Activated T-cell treated with anti-CD3 and anti-CD28 coated beads for 48 hours (primary cell): Measurements from ENCODE around the gene CCR5AS.
"Not testable (repeated sequence)": the region's sequence is repeated elsewhere in the genome, so short reads cannot be mapped to it uniquely, and the experiment has no call there.

ENCODE experiments used
- DNase-seq: peaks from one replicate; pipeline ENCODE4 v3.0.0-alpha.2; 2020; ENCODE audit warnings: low read depth

The CCR5AS gene

GRCh38 chr3:46354984-46355383 is 51.9 kb downstream of the CCR5AS start:
- no peak for DNase-seq

DNA sequence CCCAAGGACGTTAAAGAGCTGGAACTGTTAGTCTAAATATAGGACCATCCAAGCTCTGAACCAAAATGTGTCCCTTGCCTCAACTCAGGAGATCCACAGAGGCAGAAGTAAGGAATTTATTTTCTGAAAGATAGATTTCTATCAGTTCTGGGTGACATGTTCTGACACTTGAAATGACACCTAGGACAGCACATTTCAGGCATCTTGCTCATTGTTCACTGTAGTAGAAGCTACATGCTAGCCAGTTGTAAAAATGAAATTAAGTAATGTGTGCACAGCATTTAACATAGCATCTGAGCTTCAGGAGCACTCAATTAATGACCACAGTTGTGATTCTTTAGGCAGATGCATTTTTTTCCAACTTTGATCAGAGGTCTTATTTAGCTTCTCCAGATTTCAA is 52.4 kb downstream of the CCR5AS start:
- DNase-seq, result no peak

DNA sequence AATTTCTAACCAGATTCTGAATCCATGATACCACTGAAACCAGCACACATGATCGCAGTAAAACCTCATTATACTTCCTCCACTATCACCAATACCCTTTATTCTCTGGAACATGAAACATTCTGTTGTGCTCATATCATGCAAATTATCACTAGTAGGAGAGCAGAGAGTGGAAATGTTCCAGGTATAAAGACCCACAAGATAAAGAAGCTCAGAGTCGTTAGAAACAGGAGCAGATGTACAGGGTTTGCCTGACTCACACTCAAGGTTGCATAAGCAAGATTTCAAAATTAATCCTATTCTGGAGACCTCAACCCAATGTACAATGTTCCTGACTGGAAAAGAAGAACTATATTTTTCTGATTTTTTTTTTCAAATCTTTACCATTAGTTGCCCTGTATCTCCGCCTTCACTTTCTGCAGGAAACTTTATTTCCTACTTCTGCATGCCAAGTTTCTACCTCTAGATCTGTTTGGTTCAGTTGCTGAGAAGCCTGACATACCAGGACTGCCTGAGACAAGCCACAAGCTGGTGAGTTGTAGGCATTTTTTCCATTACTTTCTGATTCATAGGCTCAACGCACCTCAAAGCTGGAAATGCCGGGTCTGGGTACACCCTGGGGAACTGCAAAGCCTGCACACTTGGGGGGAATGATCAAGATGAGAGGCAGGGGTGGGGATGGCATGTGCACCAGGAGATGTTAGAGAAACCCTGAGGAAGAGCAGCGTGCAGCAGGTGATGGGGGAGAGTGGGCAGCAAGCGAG is 53.0 kb downstream of the CCR5AS start, which contains the start of gene CCR2:
Gene CCR2, plus strand, starts transcription at position 465 of the 764 bp plus-strand sequence. CDS start 3,417 bp downstream, outside the sequence.
- peak; percentile 21 for DNase-seq

- DNase-seq, result no peak
These were observed 53.8 kb downstream of the CCR5AS start for GRCh38 chr3:46353090-46353489.

- no peak for DNase-seq
These were observed 55.2 kb downstream of the CCR5AS start for GRCh38 chr3:46351646-46352045.

DNA sequence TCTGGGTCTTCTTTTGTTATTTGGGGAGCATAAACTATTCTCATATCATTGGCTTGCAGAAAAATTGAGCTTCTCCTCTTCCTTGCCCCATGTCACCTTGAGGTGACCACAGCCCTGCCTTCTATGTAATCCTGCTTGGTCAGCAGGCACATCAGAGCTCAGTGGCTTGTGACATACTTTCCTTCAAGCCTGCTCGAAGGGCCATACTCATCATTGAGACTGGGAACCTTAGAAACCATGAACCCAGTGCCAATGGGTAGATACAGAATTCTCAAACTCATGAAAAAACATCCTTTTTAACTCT is 56.7 kb downstream of the CCR5AS start:
- no peak for DNase-seq

GRCh38 chr3:46349484-46350261 is 57.2 kb downstream of the CCR5AS start:
- DNase-seq, result no peak

DNA sequence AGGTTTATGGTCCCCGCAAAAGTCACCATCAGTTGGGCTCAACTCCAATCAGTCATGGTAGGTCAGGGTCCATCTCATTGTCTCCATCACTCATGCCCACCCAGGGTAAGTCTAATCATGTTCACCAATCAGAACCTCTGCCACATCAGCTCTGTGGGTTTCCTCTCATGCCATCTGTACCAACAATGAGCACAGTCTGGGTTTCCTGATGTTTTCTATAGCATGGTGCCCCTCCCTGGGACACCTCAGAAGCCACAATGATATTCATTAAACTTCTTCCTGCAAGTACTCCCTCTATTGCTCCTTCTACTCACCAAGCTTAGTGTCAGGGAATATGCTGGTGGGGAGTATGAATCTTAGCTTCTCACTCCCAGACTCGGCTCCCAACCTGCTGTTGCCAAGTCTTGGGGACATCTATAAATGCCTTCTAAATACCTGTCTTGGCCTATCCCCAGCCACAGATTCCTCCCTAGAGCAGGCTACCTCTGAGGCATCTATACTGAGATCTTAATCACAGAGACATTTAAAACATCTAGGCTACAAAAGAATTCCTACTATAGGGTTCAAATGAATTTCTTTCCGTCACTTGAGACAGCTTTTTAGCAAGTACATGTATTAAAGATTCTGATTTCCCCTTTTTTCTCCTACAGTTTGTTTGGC is 57.9 kb downstream of the CCR5AS start:
- DNase-seq, result no peak

- no peak for DNase-seq
These were observed 62.4 kb downstream of the CCR5AS start for GRCh38 chr3:46344476-46344875.

GRCh38 chr3:46338840-46339239 is 68.0 kb downstream of the CCR5AS start:
- no peak for DNase-seq

- no peak for DNase-seq
These were observed 69.0 kb downstream of the CCR5AS start for GRCh38 chr3:46337911-46338310.

- DNase-seq, result no peak
These were observed 71.3 kb downstream of the CCR5AS start for GRCh38 chr3:46335541-46335940.

DNA sequence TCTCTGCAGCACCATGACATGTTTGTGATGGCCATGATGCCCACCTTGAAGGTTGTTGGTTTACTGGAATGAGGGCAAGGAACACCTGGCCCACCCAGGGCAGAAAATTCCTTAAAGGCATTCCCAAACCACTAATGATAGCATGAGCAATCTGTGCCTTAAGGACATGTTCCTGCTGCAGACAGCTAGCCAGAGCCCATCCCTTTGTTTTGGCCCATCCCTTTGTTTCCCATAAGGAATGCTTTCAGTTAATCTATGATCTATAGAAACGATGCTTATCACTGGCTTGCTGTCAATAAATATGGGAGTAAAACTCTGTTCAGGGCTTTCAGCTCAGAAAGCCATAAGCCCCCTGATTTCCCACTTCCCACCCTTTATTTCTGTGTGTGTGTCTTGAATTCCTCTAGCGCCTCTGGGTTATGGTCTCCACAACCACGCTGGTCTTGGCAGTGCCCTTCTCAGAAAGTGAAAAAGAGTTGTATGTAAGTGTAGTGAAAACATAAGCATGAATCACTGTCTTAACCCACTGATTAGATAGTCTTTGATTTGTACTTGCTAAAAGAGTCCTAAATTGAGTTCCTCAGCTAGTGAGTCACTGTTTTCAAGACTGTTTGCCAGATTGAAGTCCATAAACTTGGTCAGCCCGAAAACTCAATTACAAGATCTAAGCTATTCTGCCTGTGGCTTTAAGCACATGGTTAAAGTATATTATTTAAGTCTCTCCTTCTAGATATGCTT is 72.0 kb downstream of the CCR5AS start:
- DNase-seq, result no peak

DNA sequence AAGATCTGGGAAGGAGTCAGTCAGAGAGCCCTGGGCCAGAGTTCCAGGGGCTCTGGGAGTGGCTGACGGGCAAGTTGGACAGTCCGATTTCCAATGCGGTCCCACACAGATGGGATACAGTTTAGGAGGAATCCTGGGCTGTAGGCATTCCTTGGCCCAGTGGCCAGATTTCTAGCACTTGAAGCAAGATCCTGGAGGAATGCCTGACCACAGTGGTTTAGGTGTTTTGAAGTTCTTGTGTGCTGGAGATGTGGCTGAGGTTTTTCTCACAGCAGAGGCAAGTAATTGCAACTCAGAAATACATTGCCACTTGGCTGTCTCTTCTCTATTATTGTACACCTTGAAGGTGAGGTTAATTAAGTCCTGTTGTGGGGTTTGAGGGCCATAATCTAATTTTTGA is 76.2 kb downstream of the CCR5AS start:
- not testable (repeated sequence) for DNase-seq

DNA sequence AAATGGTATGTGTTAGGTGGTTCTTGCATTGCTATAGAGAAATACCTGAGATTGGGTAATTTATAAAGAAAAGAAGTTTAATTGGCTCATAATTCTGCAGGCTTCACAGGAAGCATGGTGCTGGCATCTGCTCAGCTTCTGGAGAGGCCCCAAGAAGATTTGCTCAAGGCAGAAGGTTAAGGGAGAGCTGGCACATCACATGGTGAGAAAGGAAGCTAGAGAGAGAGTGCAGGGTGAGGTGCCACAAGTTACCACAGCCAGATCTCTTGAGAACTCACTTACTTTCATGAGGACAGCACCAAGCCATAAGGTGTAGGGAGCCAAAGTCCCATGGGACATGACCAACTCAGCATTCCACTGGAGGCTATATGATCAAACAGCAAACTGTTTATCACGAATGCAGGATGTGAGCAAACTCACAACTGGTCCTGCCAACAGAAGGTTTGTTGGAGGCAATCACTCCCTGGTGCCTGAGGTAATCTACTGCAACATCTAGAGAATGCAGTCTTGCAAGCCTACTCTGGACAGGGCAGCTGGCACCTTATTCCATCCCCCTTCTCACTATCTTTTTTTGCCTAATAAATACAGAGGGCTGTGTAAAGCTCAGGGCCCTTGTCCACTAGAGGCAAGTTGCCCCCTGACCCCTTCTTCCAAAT is 81.1 kb downstream of the CCR5AS start:
- DNase-seq, result no peak

GRCh38 chr3:46324036-46324435 is 82.8 kb downstream of the CCR5AS start:
- no peak for DNase-seq

DNA sequence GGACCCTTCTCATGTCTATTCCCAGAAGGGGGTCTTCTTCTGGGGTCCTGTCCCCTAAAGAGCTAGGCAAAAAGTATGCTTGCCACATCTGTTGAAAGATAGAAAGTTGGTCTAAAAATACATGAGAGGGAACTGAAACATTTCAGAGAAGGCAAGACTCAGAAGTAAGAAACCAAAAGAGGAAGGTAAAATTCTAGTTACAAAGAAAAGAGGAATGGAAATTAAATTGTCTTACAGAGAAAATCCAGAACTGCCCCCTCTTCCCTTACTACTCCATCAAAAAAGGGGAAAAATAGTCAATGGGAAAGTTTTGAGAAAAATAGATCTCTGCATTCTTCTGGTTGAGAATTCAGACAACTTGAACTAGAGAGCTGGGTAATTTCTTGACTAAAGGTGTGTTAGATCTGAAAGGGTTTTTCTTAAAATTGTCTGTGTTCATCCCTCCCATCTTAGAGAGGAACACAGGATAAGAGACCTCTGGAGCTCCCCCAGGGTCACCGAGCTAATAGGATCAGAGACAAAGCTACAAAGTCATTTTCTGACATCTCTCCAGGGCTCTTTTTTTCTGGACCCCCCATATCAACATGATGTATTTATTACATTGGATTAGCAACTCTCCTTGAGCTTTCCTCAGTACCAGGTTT is 85.3 kb downstream of the CCR5AS start:
- no peak for DNase-seq

GRCh38 chr3:46318207-46318927 is 88.5 kb downstream of the CCR5AS start:
- DNase-seq, result no peak

- no peak for DNase-seq
These were observed 90.7 kb downstream of the CCR5AS start for GRCh38 chr3:46316206-46316605.

GRCh38 chr3:46314517-46314916 is 92.3 kb downstream of the CCR5AS start:
- DNase-seq, result no peak
